Panc1 (cell line): ENCODE data around the gene FLVCR2. TPM values are rescaled to one million over a fixed set of nuclear protein-coding genes. Genes with fewer than 3 reads are reported as not detected.

ENCODE experiments used
- ATAC-seq: fragments of 200-7000 bp; cut with Tn5 transposase; 2 replicates; pipeline ENCODE4 v1.9.1; 2020; ENCODE audit warnings: mild to moderate bottlenecking, moderate library complexity
- BruUV-seq: library from RNA; stranded (reverse); fragments of 400-500 nt; replicated peaks from 2 replicates; lab custom pipeline; 2021; lab: Mats Ljungman, UMichigan
- CTCF ChIA-PET: fragments of 300-600 bp; sonication (Branson Sonifier 250); formaldehyde crosslinking; loops from one replicate; lab custom pipeline; 2022; ENCODE audit warnings: antibody characterized with exemption; lab: Charles Lee
- POLR2A ChIA-PET: fragments of 300-600 bp; sonication (Branson Sonifier 250); formaldehyde crosslinking; loops from one replicate; lab custom pipeline; 2022; ENCODE audit warnings: antibody characterized with exemption; lab: Charles Lee
- DNase-seq: peaks from one replicate; pipeline ENCODE4 v3.0.0-alpha.2; 2010; ENCODE audit warnings: low read depth, low spot score
- H3K27ac ChIP-seq: 2 replicates; pipeline ENCODE4 v1.5.1; 2011; ENCODE audit warnings: mild to moderate bottlenecking, low read length, inconsistent platforms
- H3K27me3 ChIP-seq: fragments of 200-500 bp; sonication (Bioruptor generic); 2 replicates; pipeline ENCODE4 v1.6.0; 2014; ENCODE audit warnings: low read length, inconsistent platforms; ENCODE audit not compliant: control insufficient read depth, insufficient read depth
- H3K36me3 ChIP-seq: fragments of 200-500 bp; sonication (Bioruptor generic); 2 replicates; pipeline ENCODE4 v1.5.1; 2014; ENCODE audit warnings: inconsistent platforms, mild to moderate bottlenecking, low read length, moderate library complexity; ENCODE audit not compliant: control insufficient read depth, insufficient read depth
- H3K4me1 ChIP-seq: 2 replicates; pipeline ENCODE4 v1.5.1; 2011; ENCODE audit warnings: inconsistent platforms, mild to moderate bottlenecking, low read length, moderate library complexity; ENCODE audit not compliant: control insufficient read depth, insufficient read depth
- H3K4me3 ChIP-seq, 2 experiments: 2 replicates each; pipeline ENCODE4 v1.5.1; 2011 to 2012; ENCODE audit warnings: low read depth in 2 of 2, low read length in 2 of 2, mild to moderate bottlenecking in 2 of 2, inconsistent platforms in 1 of 2, moderate library complexity in 1 of 2
- H3K9me3 ChIP-seq: fragments of 200-500 bp; sonication (Bioruptor generic); 2 replicates; pipeline ENCODE4 v1.5.1; 2014; ENCODE audit warnings: low read depth, mild to moderate bottlenecking, inconsistent platforms, low read length, moderate library complexity; ENCODE audit not compliant: control insufficient read depth, insufficient read depth
- CTCF ChIP-seq: fragments of 450-650 bp; IDR thresholded peaks from 2 replicates; pipeline ENCODE4 v1.5.1; 2017; ENCODE audit warnings: mild to moderate bottlenecking
- POLR2AphosphoS5 ChIP-seq: IDR thresholded peaks from 2 replicates; pipeline ENCODE4 v1.6.1; 2012; ENCODE audit warnings: mild to moderate bottlenecking, low read depth, low read length, moderate library complexity
- SIN3A ChIP-seq: IDR thresholded peaks from 2 replicates; pipeline ENCODE4 v1.6.1; 2012; ENCODE audit warnings: low read depth, mild to moderate bottlenecking, low read length, moderate library complexity, borderline replicate concordance; ENCODE audit not compliant: insufficient read depth
- TCF7L2 ChIP-seq: IDR thresholded peaks from 2 replicates; pipeline ENCODE4 v1.6.1; 2011; ENCODE audit warnings: mild to moderate bottlenecking, low read depth, low read length, inconsistent platforms
- in situ Hi-C: cut with HindIII; loops from 2 replicates; pipeline ENCODE4 v1.10.0; 2016; ENCODE audit warnings: low sequenced_read_pairs, low pct_unique_long_range_greater_than_20kb
- intact Hi-C: fragments of 100-400 bp; cut with micrococcal nuclease; formaldehyde crosslinking; loops from one replicate; pipeline ENCODE4 v1.10.0; 2022; ENCODE audit not compliant: unreplicated experiment
- total RNA-seq: library from RNA; stranded (reverse); gene quantifications from one replicate; pipeline ENCODE4 v1.2.1, GENCODE V29; 2021; ENCODE audit not compliant: unreplicated experiment
- TF ChIP-seq, protein P1 (sequence below), 2 experiments: IDR thresholded peaks; 2 replicates each; pipeline ENCODE4 v1.6.1; 2011 to 2012; ENCODE audit warnings: low read depth in 2 of 2, control low read depth in 1 of 2, low read length in 1 of 2, mild to moderate bottlenecking in 1 of 2, moderate library complexity in 1 of 2; ENCODE audit not compliant: insufficient read depth in 1 of 2

Gene FLVCR2
- total RNA-seq, 1 experiment from 2014 or later: 9.7 TPM

- CTCF ChIA-PET: no interaction called here
- H3K4me3 ChIP-seq: no peak overlapping the region
- H3K27ac ChIP-seq: no peak overlapping the region
- no peak for ATAC-seq
- in situ Hi-C loops: no loop called here
- no peaks in the 10 kb centered on the region for H3K9me3 ChIP-seq
- TF ChIP-seq, protein P1, sequence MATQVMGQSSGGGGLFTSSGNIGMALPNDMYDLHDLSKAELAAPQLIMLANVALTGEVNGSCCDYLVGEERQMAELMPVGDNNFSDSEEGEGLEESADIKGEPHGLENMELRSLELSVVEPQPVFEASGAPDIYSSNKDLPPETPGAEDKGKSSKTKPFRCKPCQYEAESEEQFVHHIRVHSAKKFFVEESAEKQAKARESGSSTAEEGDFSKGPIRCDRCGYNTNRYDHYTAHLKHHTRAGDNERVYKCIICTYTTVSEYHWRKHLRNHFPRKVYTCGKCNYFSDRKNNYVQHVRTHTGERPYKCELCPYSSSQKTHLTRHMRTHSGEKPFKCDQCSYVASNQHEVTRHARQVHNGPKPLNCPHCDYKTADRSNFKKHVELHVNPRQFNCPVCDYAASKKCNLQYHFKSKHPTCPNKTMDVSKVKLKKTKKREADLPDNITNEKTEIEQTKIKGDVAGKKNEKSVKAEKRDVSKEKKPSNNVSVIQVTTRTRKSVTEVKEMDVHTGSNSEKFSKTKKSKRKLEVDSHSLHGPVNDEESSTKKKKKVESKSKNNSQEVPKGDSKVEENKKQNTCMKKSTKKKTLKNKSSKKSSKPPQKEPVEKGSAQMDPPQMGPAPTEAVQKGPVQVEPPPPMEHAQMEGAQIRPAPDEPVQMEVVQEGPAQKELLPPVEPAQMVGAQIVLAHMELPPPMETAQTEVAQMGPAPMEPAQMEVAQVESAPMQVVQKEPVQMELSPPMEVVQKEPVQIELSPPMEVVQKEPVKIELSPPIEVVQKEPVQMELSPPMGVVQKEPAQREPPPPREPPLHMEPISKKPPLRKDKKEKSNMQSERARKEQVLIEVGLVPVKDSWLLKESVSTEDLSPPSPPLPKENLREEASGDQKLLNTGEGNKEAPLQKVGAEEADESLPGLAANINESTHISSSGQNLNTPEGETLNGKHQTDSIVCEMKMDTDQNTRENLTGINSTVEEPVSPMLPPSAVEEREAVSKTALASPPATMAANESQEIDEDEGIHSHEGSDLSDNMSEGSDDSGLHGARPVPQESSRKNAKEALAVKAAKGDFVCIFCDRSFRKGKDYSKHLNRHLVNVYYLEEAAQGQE (IDR thresholded peaks at IDR 0.05; ENCODE audit: insufficient read depth in 1 of 2, low read depth in 2 of 2, low read length in 1 of 2): no peak
- TF ChIP-seq POLR2AphosphoS5 (no peak), CTCF (no peak), SIN3A (no peak), TCF7L2 (no peak)
- DNase-seq: no peak
- no TSS peak for BruUV-seq
- no peaks in the 10 kb centered on the region for H3K27me3 ChIP-seq
- intact Hi-C loops: no loop called here
- peaks cover 3% of the 10 kb centered on the region; the same call in 1 of the 2 replicates for H3K4me1 ChIP-seq
- peaks cover 2% of the 10 kb centered on the region; the same call in 1 of the 2 replicates for H3K36me3 ChIP-seq
- POLR2A ChIA-PET: no interaction called here
Observed at GRCh38 chr14:75667099-75667765, 88.8 kb downstream of the FLVCR2 start.

DNA sequence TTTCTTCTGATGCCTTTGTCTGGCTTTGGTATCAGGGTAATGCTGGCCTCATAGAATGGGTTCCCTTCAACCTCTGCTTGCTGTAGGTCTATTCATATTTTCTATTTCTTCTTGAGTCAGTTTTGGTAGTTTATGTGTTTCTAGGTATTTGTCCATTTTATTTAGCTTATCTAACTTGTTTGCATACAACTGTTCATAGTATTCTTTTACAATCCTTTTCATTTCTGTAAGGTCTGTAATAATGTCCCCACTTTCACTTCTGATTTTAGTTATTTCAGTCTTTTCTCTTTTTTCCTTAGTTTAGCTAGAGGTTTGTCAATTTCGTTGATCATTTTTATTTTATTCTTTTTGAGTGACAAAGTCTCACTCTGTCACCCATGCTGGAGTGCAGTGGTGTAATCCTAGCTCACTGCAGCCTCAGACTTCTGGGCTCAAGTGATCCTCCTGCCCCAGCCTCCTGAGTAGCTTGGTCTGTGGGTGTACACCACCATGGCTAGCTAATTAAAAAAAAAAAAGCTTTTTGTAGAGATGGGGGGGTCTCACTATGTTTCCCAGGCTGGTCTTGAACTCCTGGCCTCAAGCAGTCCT is 94.3 kb downstream of the FLVCR2 start:
- no peak for DNase-seq
- intact Hi-C loops: no loop called here
- Histone ChIP-seq H3K9me3 (no peaks in the 10 kb centered on the region), H3K4me1 (no peaks in the 10 kb centered on the region), H3K27me3 (no peaks in the 10 kb centered on the region), H3K27ac (no peak overlapping the region), H3K4me3 (no peak overlapping the region), H3K36me3 (peaks cover 8% of the 10 kb centered on the region; the same call in 1 of the 2 replicates)
- BruUV-seq: no TSS peak
- no peak for ATAC-seq
- TF ChIP-seq, protein P1 (IDR thresholded peaks at IDR 0.05; ENCODE audit: insufficient read depth in 1 of 2, low read depth in 2 of 2, low read length in 1 of 2): no peak
- TF ChIP-seq TCF7L2: no peak
- POLR2A ChIA-PET: no interaction called here
- in situ Hi-C loops: no loop called here
- CTCF ChIA-PET: no interaction called here
